ENCODE measurements around the gene SLC39A11.
"Not testable (repeated sequence)": the region's sequence is repeated elsewhere in the genome, so short reads cannot be mapped to it uniquely, and the experiment has no call there.

Gene SLC39A11

GRCh38 chr17:72825218-72825617 lies 267.3 kb downstream of the SLC39A11 start:
- no peak for DNase-seq

- not testable (repeated sequence) for DNase-seq
These were observed 268.2 kb downstream of the SLC39A11 start for GRCh38 chr17:72824267-72824666.

DNA sequence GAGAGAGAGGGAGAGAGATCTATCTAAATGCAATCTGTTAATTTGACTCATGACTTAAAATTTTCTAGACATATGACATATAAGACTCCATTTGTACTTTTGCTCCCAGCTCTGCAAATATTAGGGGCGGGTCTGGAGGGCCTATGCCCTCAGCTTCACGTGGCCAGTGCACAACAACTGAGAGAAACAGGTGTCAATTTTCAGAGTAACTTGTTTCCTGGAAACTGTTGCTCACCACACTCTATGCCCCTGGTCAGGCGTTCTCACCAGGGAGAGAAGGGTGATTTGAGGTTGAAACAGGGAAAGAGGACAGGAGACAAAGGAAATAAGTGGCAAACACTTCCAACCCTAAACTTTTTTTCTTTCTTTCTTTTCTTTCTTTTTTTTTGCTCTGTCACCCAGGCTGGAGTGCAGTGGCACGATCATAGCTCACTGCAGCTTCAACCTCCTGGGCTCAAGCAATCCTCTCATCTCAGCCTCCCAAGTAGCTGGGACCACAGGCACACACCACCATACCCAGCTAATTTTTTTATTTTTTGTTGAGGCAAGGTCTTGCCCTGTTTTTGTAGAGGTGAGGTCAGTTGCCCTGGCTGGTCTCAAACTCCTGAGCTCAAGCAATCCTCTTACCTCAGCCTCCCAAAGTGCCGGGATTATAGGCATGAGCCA lies 270.0 kb downstream of the SLC39A11 start:
- no peak for DNase-seq

DNA sequence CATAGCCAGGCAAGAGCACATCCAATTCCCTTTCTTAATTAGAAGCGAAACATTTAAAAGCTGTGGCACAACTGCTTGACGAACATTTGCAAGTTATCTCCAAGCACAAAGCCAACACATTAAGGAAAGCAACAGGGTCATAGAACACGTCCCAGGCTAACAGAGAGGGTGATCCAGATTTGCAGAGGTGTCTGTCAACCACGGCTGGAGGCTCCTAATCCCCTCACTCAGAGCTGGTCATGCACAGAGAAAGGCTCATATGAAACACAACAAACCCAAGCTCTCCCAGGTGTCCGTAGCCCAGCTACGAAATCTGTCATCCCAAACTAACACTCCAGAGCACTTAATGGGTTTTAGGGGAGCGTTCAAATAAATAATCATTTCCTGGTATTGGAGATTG lies 276.1 kb downstream of the SLC39A11 start:
- DNase-seq = no peak

GRCh38 chr17:72813481-72813880 lies 279.0 kb downstream of the SLC39A11 start:
- DNase-seq = no peak

DNA sequence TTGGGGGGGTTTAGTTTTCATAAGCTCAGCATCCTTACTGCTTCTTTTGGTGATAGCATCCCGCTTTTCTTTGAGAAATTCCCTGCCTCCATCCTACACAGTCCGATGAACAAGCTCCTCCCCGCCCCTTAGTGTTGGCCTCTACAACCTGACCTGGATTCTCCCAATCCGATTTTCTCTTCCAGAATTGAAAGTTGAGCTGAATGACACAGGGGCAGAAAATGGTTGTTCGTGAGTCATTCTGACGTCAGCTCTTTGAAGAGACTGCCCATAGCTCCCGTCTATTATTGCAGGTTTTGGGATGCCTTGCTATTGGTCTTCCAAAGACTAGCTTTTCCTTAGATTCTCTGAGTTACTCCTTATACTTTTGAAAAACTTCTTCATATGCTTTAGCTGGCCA lies 279.7 kb downstream of the SLC39A11 start:
- peak; percentile 24 for DNase-seq

DNA sequence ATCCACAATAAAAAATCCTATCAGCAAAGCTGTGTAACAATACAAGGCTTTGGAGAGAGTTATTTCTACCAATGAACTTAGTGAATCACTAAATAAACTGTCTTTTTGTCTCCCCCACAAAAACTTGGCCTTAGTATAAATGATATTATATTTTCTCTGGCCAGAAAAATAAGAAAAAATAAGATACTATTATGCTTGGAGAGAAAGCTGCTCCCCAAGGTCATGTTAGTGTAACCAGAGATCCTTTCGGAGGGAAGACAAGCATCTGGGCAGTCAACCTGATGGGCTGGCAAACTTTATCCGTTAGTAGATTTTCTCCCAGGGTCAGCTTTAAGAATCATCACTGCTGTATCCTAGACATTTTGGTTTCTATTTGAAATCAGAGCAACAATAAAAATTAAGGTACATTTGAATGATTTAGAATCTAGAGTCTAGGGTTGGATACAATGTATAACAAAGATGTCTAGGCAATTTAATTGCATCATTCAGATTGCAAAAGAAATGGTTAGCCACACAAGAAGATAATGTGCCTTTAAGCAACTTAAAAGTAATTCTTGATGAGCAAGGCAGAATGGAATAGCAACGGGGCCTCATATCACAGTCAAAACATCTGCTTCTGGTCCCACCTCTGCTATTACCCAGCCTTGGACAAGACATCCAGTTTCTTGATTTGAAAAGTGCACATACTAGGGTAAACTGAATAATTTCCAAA lies 280.4 kb downstream of the SLC39A11 start:
- no peak for DNase-seq

- DNase-seq = no peak
These were observed 281.4 kb downstream of the SLC39A11 start for GRCh38 chr17:72810991-72811508.

DNA sequence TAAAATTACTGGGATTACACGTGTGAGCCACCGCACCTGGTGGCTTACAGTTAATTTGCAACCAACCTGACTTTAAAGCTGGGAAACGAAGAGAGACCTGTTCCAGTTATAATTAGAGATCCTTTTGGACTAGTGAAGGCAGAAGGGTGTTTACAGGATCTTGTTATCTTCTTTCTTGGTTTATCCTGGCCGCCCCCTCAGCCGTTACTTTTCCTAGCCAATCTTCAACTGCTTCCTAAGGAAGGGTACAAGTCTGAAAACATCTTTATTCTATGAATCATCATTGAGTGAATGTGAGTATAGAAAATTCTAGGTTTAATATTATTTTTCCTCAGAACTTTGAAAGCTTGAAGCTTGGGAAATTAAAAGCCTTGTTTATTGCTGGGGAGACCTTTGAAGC lies 286.5 kb downstream of the SLC39A11 start:
- DNase-seq = no peak

DNA sequence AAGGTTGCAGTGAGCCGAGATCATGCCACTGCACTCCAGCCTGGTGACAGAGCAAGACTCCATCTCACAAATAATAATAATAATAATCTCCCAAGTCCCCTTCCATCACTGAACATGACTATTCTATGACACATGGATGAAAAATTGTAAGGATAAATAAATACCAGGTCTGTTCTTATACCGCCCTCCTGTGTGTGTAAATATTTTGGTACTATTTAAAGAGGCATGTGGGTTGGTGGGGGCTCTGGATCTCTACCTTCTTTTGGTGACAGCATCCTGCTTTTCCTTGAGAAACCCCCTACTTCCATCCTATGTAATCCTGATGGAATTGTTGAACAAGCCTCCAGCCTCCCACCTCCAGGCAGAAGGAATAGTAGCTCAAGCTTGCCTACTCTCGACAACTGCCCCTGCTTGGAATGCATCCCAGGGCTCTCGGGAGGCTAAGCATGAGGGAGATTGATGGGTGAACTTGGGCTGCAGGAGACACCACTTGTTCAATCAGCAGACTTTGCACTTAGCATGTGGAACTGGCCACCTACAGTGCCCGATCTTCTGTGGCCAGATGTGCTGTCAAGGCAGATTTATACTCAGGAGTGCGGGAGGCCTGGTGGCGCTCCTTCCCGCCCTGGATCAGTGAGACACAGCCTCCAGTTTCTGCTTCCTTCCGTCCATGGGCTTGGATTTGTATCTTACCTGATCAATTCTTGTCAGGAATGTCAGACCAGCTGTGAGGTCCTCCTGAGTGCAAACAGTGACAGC lies 287.4 kb downstream of the SLC39A11 start:
- DNase-seq = peak; percentile 18

DNA sequence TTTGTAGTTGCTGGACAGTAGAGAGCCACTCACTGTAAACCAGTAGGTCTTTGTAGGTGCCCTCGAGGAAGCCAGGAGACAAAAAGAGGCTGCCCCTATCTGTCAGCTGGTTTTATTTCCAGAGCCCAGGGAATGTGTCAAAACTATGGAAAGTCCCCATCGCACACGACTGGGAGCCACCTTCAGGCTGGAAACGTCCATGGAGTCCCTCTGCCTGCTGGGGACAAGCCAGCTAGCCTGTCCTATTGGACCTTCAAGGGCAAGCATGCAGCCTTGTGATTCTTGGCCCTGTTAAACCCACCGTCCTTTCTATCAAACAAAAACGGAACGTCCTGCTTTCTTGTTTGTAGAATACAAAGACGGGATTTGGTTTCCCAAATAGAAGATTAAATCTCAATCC lies 289.8 kb downstream of the SLC39A11 start:
- DNase-seq = no peak

- no peak for DNase-seq
These were observed 295.3 kb downstream of the SLC39A11 start for GRCh38 chr17:72797142-72797541.

DNA sequence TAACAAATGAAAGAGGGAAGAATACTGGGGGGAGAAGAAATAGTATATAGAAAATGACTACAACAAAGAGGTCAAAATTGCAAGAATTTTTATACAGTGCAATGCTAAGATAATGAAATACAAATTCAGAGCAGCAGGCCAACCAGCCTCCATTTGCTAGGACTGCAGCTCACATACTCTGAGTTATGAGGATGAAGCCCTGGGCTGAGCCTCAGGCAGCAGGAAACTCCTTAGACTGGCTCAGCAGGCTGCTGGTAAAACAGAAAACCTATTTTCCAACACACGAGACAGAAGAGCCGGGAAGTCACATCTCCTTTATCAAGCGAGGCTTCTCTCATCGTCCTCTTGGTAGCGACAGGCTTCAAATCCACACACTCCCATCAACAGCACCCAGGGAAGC lies 296.5 kb downstream of the SLC39A11 start:
- DNase-seq = no peak

GRCh38 chr17:72794152-72794551 lies 298.3 kb downstream of the SLC39A11 start:
- no peak for DNase-seq

GRCh38 chr17:72792771-72793170 lies 299.7 kb downstream of the SLC39A11 start:
- DNase-seq = no peak

- no peak for DNase-seq
These were observed 302.3 kb downstream of the SLC39A11 start for GRCh38 chr17:72790190-72790589.

- DNase-seq = no peak
These were observed 302.8 kb downstream of the SLC39A11 start for GRCh38 chr17:72789711-72790110.

DNA sequence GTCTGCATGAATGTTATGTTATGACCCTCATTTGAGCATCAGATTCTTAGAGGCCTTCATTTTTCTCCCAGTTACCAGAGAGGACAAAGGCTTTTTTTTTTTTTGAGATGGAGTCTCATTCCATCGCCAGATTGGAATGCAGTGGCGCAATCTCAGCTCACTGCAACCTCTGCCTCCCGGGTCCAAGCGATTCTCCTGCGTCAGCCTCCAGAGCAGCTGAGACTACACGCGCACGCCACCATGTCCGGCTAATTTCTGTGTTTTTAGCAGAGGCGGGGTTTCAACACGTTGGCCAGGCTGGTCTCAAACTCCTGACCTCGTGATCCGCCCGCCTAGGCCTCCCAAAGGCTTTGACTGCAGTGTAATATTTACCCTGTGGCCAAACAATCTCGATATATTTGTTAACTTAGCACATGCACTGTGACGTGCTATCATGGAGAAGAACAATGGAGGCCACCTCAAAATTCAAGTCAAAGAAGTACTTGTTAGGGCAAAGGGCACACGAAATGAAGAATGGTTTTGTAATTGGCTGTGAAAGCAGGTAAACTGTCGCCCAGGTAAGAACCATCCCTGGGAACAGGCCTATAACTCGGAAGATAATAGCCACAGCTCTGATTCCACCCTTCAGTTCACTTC lies 303.4 kb downstream of the SLC39A11 start:
- peak; percentile 58 for DNase-seq

DNA sequence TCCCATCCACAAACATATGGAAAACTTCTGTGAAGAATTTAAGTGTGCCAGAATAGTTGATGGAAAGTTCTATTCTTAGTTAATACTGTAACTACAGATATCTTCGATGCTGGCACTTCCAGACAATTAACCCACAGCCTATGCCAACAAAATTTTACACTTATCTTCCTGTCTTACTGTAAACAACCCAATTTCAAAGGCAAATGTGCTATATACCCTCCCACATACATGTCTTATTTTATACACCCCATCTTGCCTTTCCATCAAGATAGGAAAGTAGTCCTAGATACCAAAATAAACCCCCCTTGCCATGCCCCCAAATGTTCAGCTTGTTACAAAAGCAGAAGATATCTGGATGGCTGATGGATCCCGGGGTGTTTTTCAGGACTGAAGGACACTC lies 306.3 kb downstream of the SLC39A11 start:
- DNase-seq = no peak

GRCh38 chr17:72782985-72783701 lies 309.3 kb downstream of the SLC39A11 start:
- DNase-seq = no peak

- not testable (repeated sequence) for DNase-seq
These were observed 310.1 kb downstream of the SLC39A11 start for GRCh38 chr17:72782437-72782836.
